HG03558 (cell line): ENCODE results near the gene DDIT4.

Experiments
- ATAC-seq: cut with Tn5 transposase; IDR thresholded peaks from one replicate; pipeline ENCODE4 v1.9.1; 2021; ENCODE audit warnings: moderate number of reproducible peaks; ENCODE audit not compliant: unreplicated experiment; ENCODE audit errors: extremely low read depth

Gene DDIT4

DNA sequence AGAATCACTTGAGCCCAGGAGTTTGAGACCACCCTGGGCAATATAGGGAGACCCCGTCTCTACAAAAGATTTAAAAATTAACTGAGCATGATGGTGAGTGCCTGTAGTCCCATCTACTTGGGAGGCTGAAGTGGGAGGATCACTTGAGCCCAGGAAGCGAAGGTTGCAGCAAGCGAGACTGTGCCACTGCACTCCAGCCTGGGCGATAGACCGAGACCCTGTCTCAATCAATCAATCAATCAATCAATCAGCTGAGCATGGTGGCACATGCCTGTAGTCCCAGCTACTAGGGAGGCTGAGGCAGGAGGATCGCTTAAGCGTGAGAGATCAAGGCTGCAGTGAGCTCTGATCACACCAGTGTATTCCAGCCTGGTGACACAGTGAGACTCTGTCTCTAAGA, 40.5 kb downstream of the DDIT4 start:
- no peak for ATAC-seq

GRCh38 chr10:72315054-72315453, 41.3 kb downstream of the DDIT4 start:
- no peak for ATAC-seq

DNA sequence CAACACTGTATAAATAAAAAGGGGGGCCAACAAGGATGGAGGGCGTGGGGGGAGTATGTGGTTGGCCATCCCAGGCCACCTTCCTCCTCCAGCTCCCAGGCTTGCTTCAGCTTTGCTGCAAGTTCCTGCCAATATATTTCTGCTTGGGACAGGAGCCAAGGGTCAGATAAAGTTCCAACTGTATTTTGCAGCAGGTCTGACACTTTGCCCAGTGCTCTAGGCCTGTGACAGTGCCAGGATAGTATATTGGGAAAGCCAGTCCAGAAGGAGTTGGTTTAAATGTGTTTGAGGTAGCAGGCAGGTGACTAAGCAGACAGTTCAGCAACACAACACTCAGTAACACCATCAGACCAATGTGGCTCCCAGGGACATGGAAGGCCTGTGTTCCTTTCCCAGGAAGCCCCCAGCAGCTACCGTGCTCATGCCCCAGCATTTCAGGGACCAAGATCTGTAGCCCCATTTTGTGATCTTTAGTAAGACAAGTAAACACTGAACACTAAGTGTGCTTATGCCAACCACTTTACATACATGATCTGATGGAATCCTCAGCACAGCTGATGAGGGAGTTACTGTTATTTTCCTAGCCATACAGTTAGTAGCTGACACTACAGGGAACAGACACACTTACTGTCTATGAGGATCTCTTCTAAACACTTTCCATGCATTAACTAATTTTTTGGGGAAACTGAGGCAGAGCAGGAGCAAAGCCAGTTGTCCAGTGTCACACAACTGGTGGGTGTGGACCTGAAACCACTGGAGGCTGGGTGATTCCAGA, 42.1 kb downstream of the DDIT4 start:
- no peak for ATAC-seq

DNA sequence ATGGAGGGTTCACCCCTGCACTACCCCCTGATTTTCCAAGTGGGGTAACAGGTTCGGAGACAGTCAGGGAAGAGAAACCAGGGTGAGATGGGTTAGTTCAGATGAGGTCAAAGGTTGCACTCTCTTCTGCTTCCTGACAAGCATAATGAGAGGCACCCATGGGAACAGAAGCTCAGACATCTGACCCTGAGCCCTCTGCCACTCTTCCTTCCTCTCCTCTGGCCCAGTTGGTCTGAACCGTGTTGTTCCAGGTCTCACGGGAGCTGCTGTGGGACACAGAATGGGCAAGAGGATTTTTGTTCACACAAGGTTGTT, 42.6 kb downstream of the DDIT4 start:
- no peak for ATAC-seq

DNA sequence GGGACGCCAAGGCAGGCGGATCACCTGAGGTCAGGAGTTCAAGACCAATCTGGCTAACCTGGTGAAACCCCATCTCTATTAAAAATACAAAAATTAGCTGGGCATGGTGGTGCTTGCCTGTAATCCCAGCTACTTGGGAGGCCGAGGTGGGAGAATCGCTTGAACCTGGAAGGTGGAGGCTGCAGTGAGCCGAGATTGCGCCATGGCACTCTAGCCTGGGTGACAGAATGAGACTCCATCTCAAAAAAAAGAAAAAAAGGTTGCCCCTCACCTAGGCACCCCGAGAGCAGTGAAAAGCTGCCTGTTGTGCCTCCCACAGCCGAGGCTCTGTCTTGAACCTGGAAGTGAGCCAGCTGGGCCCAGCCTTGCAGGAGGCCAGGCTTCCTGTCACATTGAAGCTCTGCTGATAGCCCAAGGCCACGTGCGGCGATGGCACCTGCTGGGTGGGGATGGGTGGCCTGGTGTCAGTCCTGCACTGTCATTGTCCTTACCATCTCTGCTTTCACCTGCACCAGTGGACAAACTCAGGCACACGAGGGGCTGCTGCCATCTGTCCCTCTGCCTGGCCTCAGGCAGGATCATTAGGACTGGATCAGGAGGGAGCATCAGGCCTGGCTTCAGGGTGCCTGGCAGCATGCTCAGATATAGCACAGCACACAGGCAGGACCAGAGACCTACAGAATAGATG, 43.2 kb downstream of the DDIT4 start:
- ATAC-seq: no peak

- no peak for ATAC-seq
Measured at GRCh38 chr10:72318418-72319262, 44.9 kb downstream of the DDIT4 start.

- ATAC-seq: peak; percentile 25
Measured at GRCh38 chr10:72319416-72320254, 45.9 kb downstream of the DDIT4 start.

DNA sequence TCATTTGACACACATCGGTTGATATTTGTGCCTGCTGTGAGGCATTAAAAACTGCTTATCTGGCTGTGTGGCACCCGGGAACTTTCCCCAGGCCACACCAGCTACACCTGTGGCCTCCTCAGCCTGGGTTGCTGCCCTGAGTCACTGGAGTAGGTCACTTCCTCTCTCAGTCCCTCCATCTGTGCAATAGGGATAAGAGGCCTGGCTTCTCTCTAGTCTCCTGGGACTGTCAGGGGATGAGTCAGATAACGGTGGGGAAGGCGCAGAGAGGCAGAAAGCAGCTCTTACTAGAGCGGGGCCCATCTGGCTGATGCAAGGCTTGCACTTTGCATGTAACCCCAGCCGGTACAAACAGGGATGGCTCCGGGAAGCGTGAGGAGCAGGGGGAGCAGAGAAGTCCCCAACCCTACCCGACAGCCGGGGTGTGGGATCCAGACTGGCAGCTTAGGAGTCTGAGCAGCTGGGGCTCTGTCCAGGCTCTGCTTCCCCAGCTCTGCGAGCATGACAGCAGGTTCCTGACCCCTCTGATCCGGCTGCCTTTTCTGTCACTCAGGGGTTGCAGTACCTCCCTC, 47.0 kb downstream of the DDIT4 start:
- peak; percentile 51 for ATAC-seq

DNA sequence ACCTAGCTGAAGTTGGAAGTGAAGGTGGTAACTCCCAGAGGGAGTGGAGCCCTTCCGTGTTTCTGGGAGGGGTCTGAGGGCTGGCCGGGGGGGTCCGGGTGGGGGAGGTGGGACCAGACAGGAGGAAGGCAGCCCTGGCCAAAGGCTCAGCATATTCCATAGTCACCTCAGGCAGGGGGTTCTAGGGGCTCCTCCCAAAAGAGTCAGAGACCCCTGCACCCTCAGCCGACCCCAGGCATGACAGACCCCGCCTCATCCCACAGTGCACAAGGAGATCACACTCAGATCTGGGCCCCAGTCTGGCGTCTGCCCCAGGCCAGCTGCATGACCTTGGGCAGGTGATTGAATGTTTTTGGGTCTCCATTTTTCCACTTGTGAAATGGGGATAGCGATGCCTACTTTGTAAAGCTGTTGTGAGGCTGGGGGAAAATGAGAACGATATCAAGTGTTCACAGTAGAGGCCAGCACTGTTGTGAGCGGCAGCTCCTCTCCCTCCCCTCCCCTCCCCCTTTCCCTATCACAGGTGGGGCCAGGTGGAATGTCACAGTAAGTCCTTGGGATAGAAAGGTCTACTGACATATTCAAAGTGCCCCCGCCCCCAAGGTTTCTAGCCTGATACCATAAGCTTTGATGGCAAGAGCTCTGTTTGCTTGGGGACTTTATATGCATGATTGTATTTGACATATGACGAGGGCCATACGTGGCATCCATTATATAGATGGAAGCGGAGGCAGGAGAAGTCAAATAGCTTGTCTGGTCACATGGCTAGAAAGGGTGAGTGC, 47.7 kb downstream of the DDIT4 start:
- no peak for ATAC-seq

- ATAC-seq: no peak
Measured at GRCh38 chr10:72322030-72322279, 48.2 kb downstream of the DDIT4 start.

DNA sequence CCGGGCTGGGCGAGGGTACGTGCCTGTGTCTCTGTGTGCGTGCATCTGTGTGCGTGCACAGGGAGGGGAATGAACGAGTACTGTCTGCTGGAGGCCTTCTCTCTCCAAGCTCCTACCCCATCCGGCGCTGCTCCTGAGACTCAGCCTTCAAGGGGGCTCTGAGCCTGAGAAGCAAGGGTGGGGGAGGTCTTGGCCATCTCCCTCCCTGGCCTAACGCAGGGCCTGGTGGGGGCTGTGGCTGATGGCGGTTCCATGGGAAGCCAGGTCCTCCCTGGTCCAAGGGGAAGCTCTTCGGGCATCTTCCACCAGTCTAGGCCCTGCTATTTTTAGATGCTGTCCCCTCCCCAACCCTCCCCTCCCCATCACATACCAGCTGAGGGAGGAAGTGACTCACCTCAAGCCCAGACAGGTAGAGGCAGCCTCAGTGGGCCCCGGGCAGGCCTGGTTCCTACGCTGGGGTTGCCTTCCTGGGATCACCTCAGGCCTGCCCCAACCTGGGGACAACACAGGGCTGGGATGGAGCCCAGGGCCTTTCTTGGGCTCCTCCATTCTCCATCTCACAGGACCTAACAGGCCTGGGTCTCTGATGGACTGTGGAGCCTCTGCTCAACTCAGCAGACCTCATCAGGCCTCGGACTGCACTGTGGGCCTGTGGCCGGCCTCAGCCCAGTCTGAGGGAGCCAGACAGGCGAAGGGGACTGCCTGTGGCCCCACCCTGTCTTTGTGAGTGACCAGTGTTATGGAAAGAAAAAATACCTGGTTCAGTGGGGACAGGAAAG, 48.7 kb downstream of the DDIT4 start:
- no peak for ATAC-seq

GRCh38 chr10:72323108-72323749, 49.5 kb downstream of the DDIT4 start:
- no peak for ATAC-seq

GRCh38 chr10:72323771-72324191, 50.1 kb downstream of the DDIT4 start:
- no peak for ATAC-seq
